Superior temporal gyrus (tissue), 1 donor: Measurements from ENCODE around the gene LKAAEAR1.
"Not testable (repeated sequence)": the region's sequence is repeated elsewhere in the genome, so short reads cannot be mapped to it uniquely, and the experiment has no call there.

ENCODE experiments used
- DNase-seq: peaks from one replicate; pipeline ENCODE4 v3.0.0-alpha.2; 2016; ENCODE audit errors: extremely low spot score

LKAAEAR1 gene

DNA sequence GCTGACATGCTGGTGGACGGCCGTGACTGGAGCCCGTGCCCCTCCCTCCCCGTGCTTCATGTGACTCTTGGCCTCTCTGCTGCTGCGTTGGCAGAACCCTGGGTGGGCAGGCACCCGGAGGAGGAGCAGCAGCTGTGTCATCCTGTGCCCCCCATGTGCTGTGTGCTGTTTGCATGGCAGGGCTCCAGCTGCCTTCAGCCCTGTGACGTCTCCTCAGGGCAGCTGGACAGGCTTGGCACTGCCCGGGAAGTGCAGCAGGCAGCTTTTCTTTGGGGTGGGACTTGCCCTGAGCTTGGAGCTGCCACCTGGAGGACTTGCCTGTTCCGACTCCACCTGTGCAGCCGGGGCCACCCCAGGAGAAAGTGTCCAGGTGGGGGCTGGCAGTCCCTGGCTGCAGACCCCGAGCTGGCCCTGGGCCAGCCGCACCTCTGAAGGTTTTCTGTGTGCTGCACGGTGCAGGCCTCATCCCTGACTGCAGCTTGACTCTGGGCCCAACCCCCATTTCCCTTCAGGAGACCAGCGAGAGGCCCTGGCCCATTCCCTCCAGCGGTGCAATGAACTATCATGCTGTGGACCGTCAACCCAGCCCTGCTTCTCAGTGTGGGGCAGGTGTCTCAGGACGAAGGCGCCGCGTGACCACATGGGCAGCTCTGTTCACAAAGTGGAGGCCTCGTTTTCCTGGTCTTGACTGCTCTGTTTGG lies 15.0 kb upstream of the LKAAEAR1 start:
- no peak for DNase-seq

DNA sequence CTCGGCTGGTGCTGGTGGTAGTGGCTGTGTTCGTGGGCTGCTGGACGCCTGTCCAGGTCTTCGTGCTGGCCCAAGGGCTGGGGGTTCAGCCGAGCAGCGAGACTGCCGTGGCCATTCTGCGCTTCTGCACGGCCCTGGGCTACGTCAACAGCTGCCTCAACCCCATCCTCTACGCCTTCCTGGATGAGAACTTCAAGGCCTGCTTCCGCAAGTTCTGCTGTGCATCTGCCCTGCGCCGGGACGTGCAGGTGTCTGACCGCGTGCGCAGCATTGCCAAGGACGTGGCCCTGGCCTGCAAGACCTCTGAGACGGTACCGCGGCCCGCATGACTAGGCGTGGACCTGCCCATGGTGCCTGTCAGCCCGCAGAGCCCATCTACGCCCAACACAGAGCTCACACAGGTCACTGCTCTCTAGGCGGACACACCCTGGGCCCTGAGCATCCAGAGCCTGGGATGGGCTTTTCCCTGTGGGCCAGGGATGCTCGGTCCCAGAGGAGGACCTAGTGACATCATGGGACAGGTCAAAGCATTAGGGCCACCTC lies 14.3 kb upstream of the LKAAEAR1 start:
- no peak for DNase-seq

DNA sequence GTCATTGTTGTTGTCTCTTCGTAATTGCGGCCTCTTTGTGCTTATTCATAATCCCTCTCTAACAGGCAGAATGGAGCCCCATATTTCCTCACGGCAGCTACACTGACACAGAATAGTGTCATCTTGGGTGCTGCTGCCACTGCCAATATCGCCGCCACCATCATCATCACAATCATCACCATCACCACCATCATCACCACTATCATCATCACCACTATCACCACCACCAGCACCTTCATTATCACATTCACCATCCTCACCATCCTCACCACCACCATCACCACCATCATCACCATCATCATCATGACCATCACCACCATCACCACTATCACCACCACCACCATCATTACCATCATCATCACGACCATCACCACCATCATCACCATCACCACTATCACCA lies 12.3 kb upstream of the LKAAEAR1 start:
- DNase-seq: no peak

DNA sequence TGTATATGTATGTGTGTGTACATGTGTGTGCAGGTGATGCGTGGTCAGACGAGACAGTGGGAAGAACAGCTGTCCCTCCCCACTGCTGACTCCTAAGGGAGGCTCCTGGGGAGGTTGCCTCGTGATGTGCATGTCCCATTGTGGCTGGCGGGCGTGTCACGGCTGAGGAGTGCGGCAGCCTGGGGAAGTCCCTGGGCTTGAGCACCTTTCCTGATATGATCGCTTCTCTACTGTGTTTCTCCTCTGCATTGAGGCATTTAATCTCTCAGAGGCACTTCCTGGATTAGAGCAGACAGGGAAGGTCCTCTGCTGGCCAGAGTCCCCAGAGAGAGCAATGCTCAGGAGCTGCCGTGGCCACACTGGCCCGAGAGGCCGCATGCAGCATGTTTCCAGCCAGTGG lies 11.7 kb upstream of the LKAAEAR1 start:
- DNase-seq: no peak

DNA sequence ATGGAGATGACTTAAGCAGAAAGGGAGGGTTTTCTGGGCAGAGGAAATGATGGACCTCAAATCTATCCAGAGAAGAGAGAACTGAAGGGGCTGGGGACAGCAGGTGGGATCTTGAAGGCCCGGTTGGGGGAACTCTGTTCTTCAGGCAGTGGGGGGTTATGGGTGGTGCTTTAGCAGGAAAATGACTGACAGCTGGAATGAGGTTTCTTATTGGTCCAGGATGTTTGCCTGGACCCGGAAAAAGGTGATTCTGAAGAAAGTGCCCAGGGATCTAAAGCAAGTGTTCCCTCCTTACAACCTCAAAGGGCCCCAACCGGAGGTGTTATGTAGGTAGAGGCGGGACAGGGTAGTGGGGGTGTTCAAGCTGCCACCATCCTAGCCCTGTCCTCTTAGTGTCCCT lies 11.3 kb upstream of the LKAAEAR1 start:
- DNase-seq: no peak

DNA sequence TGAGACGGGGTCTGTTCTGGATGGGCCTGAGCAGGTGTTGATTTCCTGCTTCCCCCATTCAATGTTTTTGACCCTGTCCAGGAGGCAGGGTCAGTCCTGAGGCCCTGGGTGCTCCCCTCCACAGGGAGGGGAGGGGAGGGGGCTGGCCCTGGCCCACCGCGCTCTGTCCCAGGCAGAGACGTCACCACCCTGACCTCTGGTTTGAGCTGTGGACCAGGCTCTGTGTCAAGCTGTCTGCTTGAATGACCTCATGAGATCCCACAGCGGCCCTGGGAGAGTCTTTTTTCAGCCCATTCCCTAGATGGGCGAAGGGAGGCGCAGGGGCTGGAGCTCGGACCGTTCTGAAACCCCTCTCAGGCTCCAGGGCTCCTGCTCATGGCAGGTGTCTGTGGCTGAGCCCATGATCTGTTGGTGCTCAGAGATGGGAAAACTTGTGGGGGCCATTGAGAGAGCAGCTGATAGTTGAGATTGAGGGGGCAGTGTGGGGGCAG lies 8.9 kb upstream of the LKAAEAR1 start:
- DNase-seq: no peak

DNA sequence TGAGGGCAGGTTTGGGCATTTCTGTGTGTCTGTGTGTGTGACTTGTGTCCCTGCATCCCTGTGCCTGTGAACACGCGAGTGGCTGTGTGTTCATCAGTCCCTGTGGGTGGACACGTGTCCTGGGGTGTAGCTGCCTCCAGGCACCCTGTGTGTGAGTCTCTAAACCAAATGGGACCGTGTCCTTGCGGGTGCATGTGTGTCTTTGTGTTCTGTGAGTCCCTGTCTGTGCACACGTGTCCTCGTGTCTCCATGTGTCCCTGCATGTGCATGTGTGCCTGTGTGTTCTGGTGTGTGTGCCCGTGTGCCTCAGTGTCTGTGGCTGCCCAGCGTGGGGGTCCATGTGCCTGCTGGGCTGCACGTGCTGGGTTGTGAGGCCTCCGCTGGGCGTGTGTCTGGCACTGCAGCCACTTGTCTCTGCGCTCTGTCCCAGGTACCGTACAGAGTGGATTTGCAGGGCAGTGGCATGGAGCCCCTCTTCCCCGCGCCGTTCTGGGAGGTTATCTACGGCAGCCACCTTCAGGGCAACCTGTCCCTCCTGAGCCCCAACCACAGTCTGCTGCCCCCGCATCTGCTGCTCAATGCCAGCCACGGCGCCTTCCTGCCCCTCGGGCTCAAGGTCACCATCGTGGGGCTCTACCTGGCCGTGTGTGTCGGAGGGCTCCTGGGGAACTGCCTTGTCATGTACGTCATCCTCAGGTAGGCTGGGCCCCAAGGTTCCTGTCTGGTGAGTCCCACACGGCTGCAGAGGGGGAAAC lies 8.2 kb upstream of the LKAAEAR1 start:
- DNase-seq: no peak

DNA sequence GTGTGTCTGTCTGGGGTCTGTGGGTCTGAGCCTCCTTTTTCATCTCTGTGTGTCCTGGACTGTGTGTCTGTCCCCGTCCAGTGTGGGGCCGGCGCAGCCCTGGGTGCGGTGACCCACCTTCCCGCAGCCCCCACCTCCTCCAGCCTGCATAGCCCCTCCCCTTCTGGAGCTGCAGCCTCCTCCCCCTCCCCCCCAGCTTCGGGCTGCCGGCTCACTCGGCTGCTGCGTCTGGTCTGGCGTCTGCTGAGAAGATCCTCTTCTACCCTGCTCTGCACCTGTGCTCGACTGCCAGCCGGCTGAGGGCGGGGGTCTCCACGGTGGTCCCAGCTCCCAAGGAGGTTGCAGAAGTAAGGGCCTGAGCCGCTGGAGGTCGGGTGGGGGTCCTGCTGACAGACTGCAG lies 7.6 kb upstream of the LKAAEAR1 start:
- no peak for DNase-seq

DNA sequence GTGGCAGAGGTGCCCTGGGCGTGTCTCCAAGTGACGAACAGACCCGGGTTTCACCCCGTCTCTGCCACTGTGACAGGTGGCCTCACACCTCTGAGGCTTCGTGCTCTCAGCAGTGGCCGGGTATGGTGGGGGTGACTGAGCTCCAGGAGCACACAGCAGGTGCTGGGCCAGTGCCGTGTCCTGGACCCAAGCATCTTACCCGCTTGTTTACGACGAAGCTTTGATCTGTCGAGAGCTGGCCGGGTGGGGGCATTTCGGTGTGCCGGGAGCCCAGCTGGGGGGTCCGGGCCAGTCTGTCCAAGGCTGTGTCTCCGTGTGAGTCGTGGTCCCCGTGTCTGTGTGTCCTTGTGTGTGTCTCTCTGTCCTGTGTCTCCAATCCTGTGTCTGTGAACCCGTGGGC lies 7.1 kb upstream of the LKAAEAR1 start:
- no peak for DNase-seq

DNA sequence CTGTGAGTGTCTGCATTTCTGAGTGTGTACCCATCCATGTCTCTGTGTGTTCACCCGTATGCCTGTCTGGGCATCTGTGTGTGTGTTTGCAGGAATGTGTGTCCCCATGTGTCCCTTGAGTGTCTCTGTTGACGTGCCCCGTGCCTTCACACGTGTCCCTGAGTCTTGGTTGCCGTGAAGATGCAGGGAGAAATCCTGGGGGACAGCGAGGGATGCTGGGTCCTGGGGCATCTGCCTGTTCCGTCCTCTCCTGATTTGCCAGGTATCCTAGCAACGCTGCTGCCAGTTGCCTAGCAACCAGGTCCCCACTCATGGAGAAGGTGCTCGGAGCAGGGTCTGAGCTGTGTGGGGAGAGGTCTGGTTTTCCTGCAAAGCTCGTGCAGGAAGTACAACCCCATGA lies 6.0 kb upstream of the LKAAEAR1 start:
- peak; percentile 57 for DNase-seq

DNA sequence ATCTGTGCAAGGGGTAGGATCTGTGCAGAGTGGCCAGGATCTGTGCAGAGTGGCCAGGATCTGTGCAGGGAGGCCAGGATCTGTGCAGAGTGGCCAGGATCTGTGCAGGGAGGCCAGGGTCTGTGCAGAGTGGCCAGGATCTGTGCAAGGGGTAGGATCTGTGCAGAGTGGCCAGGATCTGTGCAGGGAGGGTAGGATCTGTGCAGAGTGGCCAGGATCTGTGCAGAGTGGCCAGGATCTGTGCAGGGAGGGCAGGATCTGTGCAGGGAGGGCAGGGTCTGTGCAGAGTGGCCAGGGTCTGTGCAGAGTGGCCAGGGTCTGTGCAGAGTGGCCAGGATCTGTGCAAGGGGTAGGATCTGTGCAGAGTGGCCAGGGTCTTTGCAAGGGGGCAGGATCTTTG lies 4.4 kb upstream of the LKAAEAR1 start:
- DNase-seq: not testable (repeated sequence)

DNA sequence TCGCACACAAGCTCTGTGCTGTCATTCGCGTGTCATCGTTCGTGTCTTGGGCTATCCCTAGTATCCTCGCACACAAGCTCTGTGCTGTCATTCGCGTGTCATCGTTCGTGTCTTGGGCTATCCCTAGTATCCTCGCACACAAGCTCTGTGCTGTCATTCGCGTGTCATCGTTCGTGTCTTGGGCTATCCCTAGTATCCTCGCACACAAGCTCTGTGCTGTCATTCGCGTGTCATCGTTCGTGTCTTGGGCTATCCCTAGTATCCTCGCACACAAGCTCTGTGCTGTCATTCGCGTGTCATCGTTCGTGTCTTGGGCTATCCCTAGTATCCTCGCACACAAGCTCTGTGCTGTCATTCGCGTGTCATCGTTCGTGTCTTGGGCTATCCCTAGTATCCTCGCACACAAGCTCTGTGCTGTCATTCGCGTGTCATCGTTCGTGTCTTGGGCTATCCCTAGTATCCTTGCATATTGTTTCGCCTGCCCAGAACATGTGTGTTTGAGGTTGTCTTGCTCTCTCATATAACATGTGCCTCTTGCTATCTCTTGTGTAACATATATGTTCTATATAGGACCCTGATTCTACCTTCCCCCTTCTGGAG lies 3.1 kb upstream of the LKAAEAR1 start:
- DNase-seq: not testable (repeated sequence)

DNA sequence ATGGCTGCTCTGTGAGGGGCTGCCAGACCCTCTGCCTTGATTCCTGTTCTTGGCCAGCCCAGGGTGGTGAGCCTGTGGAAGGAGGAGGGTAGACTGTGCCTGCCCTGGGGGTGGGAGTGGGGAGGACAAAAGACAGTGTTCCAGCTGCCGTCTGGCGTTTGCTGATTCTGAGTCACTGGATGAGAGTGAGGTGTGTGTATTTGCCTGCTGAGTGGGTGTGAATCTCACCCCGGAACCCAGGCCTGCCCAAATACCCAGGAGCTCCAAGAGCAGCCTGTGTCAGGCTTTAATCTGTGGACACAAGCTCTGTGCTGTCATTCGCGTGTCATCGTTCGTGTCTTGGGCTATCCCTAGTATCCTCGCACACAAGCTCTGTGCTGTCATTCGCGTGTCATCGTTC lies 2.6 kb upstream of the LKAAEAR1 start:
- DNase-seq: no peak

DNA sequence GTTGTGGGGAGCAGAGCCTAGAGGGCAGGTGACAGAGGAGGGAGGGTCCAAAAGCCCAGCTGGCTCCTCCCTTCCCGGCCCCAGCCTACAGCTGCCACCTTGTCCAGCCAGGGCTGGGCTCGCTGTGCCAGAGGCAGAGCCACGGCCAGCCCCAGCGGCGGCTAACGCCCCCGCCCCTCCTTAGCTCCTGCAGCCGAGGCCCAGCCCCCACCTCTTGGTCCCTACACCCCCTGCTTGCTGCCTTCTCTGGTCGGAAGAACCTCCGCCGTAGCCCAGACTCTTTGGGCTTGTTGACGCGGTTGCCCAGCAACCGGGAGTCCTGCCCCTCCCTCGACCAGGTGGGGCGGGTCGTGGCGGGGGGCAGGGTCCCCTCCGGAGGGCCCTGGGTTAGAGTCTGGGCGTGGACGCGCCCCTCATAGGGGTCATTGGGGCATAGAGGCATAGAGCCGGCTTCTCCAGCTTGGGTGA lies 521 bp upstream of the LKAAEAR1 start:
- no peak for DNase-seq

DNA sequence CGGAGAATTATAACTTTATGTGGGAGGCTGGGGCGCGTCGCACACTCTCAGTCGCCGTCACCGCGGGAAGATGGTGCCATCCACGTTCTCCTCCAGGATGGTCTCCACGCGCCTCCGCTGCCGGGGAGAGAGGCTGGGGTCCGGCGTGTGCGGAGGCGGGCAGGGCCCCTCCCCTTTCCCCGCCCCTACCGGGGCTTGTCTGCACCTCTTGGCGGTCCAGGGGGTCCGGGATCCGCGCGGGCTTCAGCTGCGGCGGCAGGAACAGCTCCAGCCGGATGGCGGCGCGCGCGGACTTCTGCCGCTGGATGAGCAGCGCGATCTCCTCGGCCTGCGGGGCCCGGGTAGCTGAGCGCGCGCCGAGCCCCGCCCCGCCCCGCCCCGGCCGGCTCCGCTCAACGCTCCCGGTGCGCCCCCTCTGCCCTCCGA lies 807 bp downstream of the LKAAEAR1 start:
- peak; percentile 67 for DNase-seq

DNA sequence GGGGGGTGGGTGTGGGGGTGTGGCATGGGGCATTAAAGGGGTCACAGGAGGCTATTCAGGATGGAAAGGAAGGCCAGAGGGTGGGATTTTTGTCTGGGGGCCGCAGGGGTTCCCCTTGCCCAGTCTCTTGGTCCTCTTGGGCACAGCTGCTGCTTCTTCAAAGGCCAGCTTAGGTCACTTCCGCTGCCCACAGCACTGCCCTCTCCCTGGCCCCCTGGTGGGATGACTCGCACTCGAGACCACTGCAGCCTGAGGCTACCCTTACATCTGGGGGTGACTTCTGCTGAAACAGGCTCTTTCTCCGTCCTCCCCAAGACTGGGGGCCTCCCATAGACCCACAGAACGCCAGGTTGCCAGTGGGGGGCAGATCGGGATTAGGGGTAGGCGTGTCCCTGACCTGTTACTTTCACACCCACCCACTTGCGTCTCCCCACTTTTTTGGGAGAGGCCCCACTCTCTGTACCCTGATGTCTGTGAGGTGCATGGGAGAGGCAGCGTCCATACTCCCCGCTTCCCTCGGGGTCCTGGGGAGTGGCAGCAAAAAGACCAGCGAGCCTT lies 1.3 kb downstream of the LKAAEAR1 start:
- no peak for DNase-seq

DNA sequence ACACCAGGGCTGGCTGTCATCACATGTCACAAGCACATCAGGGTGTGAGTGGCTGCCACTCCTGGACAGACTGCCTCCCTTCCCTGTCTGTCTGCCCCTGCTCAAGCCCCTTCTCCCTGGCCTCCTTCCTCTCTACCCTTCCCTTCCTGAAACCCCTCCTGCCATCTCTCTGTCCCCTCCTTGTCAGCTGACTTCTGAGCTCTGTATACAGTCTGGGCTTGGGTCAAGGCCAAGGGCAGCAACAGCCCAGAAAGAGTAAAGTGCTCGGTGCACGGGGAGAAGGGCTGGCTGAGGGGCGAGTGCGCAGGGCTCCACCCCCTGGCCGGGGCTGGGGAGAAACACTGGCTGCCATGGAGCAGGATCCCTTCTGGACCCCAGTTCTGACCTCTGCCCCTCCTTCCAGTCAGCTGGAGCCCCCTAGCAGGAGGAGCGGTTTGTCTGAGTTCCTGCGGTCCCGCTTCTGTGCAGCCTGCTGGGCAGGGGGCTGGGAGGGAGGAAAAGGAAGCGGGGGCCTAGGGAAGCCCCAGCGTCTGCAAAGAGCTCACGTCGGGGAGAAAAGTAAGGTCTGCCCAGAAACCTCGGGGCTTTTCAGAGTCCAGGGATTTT lies 2.0 kb downstream of the LKAAEAR1 start:
- DNase-seq: no peak

DNA sequence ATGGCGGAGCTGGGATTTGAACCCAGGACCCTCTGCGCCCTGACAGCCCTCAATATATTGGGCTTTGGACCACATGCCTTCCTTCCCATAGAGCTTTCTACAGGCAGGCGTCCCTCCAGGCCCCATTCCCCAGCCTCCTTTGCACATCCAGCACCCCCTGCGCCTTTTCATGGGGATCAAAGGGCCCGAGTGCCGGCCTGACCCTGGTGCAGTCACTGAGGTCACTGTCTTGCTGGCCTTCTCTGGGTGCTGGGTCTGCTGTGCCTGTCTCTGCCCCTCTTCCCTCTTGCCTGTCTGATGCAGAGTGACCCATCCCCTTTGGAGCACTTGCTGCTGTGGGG lies 2.6 kb downstream of the LKAAEAR1 start:
- no peak for DNase-seq

DNA sequence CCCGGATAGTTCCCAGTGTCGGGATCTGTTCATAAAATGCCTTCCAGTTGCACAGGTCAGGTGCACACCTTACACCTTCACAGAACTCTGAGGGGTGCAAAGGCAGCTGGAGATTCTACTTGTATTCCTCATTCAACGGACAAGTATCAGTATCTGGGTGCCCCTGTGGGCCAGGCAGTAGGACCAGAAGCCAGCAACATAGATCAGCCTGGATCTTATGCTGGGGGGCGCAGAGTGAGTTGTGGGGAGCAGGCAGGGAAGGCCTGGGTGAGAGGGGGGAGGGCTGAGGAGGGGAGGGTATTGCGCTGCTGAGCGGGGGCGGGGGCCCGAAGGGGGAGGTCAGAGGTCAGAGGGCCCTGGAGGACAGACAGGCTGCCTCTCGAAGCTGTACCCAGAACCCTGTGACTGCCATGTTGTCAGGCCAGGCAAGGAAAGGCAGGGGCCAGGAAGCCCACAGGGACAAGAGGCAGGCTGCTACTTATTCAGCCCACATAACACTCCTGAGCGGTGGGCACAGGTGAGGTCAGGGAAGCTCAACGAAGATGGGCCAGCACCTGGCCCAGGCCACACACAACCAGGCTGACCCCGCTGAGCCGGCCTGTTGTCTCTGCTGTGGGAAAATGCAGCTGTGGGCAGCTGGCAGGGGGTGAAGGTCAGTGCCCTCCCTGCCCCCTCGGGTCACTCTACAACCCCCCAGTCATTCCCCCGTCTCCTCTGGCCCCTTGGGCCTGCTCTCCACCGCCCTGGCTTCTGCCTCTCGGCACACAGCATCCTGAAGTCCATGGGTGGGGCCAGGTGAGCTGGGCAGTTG lies 3.2 kb downstream of the LKAAEAR1 start:
- DNase-seq: no peak

DNA sequence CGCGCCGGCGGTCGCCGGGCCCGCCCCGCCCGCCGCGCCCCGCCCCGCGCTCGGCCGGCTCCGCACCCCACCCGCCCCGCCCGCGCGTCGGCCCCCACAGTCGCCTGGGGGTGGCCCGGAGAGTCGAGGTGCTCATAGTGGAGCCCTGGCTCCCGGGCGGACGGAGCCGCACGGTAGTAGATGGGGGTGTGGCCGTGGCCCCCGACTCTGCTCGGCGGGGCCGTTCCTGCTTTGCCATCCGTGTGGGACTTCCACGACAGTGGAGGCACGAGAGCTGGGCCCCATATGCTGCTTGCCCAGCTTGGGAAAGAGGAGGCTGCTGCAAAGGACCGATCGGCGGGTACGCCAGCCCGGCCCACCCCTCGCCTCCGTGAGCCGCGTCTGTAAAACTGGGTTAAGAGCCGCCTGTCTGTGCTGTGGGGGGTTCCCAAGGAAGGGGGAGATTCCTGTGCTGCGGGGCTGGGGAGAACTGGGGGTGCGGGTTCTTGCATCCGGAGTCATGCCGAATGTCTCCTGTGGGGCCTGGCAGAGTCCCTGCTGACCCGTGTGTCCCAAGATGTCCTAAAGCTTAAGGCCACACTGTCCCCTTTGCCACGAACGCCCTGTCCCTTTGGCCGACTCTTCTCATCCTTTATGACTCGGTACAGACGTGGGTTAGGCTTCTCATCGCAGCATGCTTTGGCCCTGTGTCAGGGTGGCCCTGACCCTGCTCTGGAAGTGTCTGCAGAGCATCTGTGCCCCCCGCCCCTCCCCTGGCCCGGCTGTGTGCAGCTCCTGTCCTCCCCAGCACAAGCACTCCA lies 4.0 kb downstream of the LKAAEAR1 start, which contains the start of gene OPRL1:
TSS of gene OPRL1 (plus strand) at position 70 of the 800 bp plus-strand sequence. CDS start 12,639 bp downstream, outside the sequence.
- DNase-seq: no peak
